HCEC 1CT (cell line): ENCODE data around the gene KCNQ1OT1.

Experiments used
- DNase-seq: peaks from one replicate; pipeline ENCODE4 v3.0.0-alpha.2; 2017

The KCNQ1OT1 gene

DNA sequence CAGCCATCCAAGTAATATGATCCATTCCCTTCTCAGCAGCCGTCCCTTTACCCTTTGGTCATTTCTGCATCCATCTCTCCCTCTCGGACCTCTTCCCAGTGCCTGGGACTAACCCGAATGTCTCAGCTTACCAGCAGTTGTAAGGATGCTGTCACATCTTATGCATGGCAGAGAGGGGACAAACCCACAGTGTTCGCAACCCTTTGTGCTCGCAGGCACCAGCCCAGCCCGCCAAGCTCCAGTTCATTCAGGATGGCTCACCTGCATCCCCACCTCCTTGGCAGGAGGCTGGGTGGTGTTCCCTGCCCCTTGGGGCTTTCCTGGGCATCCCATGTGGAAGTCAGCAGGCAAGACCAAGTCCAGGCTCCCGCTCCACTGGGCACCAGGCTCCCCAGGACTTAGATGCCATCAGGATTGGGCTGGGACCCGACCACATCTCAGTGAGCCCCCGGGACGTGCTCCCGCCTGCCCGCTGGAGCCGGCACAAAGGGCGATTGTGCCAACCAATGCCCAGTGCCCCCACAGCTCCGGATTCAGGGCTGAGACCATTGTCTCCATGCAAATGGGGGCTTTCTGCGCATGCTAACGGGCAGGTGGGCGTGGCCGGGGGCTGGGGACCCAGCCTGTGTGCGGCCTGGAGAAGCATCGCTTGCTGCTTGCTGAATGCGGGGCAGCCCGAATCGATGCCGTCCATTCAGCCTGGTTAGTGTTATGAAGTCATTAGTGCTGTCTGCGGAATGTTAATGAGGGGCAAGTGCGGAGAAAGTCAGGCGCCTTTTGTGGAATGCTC is 108.6 kb downstream of the KCNQ1OT1 start:
- no peak for DNase-seq

DNA sequence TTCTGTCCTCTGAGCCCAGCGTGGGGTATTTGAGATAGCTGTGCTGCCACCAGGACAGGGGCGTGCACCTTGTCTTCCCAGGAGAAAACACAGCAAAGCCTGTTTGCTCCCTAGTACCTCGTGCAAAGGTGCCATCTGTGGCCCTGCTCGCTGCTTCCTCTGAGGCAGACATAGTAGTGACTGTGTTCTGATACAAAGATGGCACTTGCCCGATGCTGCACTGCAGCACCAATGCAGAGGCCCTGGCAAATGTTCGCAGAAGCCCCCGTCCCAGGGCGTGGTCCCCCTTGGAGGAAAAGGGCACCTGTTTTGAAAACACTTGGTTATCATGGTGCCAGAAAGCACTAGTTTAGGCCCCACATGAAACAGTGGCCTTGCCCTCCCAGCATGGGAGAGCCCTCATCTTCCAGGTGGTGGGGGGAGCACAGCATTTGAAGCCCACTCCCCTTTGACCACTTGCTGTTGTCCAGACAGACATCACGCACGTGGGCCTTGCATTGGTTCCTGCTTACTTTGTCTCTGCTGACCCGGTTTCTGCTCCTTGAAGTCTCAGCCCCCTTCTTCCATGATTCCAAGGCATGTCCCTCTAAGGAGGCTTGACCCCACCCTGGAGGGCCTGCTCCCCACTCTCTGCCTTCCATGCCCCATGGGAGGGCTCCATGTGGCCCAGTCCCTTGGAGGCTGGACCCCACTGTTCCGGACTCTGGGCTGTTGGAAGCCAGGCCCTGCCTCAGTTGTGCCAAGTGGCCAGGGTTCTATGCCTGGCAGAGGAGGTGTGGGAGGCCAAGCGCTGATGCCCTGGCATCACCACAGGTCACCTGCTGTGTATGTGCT is 109.4 kb downstream of the KCNQ1OT1 start:
- no peak for DNase-seq

DNA sequence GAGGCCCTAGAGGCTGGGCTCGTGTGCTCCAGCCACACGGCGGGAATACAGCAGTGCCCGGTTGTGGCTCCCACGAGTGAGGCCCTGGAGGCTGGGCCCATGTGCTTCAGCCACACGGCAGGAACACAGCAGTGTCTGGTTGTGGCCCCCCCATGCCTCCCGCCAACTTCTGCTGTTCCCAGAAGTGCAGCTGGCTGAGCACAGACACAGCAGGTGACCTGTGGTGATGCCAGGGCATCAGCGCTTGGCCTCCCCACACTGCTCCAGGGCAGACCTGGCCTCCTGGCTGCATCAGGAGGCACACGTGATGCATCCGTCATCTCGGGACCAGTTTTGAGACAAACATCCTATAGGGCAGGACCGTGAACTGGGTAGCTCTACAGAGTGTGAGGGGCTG is 110.3 kb downstream of the KCNQ1OT1 start:
- no peak for DNase-seq

DNA sequence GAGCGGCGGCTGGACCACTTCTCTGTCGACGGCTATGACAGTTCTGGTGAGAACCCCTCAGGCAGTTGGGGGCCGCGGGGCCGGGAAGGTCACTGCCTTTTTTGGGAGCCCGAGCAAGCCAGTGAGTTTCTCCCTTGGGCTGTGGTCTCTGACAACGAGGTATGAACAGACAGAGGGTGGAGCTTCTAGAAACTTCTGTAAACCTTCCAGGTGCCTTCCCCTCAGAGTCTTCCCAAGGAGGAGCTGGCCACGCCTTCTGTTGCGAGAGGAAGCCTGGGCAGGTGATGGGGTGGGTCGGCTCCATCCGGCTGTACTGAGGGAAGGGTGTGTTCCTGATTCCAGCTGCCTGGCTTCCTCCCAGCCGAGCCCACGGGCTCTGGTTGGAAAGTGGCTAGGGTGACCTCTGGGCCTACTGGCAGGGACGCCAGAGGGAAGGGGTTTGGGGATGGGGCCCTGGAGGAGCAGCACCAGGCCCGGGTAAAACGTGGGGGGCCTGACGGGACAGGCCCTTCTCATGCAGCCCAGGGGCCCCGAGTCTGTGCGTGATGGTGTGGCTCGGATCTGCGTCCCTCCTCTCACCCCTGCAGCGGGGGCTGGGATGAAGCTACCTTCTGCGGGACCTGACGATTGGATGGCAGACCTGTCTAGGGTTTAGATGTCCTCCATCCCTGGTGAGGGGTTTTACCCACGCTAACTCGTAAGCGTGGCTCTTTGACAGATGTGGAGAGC is 110.8 kb downstream of the KCNQ1OT1 start:
- DNase-seq: no peak

DNA sequence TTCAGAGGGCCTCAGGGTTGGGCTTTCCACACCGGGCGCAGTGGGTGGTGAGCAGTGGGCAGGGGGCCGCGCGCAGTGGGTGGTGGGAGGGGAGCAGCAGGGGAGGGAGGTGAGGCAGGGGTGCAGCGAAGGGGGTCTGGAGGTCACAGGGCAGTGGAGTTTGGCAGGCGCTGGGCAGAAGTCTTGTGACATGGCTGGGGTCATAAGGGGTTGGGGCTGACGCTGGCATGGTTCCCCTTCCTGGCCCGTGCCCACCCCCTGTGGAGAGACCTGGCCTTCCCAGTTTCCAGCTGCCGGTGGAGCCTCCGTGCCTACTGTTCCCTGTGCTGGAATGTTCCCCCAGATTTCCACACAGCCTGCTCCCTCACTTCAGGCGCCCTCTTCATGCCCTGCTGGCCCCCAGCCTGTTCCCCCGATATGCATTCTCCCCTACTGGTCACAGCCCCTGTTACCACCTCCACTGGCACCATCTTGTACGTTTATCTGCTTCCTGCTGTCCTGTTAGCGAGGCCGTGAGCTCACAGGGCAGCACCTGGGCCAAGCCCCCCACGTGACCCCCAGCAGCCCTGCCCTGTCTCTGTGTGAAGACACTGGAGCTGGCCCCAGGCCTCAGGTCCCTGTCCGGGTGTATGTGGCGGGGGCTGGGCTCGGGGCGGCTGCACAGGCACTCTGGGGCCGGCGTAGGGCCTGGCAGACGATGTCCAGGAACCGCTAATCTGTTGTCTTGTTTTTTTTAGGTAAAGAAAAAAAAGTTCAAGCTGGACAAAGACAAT is 111.6 kb downstream of the KCNQ1OT1 start:
- DNase-seq: no peak

DNA sequence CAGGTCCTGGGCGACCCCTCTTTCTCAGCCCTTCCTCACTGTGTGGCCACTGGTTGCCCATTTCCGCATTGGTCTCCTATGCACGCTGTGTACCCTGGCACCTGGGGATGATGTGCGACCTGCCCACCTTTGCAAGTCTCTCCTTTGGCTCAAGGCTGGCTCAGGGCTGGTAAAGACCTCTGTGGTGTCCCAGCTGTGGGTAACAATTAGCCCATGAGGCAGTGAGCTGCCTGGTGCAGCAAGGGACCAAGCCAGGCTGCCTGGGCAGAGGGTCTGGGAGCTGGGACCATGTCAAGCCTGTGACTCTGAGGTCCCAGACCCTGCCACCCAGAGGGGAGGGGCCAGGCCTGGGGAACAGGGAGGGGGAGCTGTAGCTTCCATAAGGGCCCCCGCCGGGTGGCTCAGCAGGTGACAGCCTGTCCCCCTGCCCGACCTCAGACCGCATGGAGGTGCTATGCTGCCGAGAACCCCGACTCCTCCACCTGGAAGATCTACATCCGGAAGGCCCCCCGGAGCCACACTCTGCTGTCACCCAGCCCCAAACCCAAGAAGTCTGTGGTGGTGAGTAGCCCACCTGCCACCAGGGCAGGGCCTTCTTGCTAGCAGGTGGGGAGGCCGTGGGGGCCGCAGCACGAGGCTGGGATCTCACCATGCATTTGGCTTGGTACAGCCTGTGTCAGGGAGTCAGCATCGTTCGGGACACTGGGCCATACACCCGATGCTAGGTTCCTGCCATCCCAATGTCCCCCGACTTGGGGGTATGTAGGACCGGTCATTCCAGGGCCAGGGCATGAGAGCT is 112.5 kb downstream of the KCNQ1OT1 start:
- DNase-seq: no peak

DNA sequence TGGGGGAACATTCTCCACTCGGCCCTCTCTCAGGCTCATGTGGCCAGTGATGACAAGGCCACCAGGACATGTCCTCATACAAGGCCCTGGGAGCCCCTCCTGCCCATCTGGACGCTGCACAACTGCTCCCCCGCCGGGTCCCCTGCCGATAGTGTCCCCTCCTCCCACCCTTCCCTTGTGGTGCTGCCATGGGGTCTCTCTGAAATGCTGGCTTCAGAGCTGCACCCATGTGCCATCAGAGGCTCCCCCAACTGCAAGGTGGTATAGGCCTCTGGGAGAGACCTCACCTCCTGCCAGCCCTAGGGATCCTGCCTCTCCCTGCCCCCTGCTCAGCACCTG is 113.0 kb downstream of the KCNQ1OT1 start:
- no peak for DNase-seq

DNA sequence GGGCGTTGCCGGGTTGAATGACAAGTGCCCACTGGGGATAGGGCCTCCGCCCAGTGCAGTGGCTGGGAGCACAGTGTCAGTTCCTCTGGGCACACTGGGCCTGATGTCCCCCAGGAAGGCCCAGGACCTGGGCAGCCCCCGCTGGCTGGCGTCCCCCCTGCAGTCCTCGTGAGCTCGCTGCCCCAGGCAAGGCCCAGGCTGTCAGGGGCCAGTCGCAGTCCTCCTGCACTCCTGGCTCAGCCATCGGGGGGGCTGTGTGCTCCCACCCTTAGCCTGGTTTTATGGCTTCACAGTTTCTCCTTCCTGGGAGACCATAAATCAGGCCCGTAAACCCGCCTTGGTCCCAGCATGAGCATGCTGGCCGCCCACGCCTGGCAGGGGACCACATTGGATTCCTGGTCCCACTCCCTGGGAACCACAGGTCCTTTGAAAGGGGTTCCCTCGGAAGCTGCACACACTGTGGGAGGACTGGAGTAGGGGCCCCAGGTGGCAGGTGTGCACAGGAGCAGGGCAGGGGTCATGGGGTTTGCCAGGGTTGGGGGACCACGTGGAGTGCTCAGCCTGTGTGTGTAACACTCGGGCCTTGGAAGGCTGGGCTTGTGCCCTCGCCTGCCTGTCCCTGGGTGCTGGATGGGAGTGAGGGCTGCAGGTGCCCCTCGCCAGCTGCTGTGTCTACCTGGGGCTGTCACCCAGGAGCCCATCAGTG is 113.6 kb downstream of the KCNQ1OT1 start:
- DNase-seq: no peak

DNA sequence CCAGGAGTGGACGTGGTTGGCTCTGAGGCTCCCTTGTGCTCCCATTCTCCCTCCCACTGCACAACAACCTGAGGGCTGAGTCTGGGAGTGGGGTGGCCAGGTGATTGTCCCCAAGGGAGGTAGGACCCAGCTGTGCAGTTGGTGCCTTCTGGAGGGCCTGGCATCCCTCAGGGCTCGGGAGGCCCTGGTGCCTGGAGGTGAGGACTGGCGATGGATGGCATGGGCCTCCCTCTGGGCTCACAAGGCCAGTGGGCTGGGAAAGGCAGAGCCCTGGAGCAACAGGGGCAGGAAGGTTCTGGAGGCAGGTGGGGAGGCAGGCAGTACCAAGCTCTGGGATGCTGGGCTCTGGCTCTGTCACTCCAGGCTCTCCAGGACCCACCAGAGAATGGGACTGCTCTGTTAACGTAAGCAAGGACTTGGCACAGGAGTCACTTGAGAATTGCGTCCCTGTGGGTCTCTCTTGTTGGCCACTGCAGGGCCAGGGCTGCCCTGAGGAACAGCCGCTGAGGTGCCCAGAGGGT is 114.2 kb downstream of the KCNQ1OT1 start:
- no peak for DNase-seq

DNA sequence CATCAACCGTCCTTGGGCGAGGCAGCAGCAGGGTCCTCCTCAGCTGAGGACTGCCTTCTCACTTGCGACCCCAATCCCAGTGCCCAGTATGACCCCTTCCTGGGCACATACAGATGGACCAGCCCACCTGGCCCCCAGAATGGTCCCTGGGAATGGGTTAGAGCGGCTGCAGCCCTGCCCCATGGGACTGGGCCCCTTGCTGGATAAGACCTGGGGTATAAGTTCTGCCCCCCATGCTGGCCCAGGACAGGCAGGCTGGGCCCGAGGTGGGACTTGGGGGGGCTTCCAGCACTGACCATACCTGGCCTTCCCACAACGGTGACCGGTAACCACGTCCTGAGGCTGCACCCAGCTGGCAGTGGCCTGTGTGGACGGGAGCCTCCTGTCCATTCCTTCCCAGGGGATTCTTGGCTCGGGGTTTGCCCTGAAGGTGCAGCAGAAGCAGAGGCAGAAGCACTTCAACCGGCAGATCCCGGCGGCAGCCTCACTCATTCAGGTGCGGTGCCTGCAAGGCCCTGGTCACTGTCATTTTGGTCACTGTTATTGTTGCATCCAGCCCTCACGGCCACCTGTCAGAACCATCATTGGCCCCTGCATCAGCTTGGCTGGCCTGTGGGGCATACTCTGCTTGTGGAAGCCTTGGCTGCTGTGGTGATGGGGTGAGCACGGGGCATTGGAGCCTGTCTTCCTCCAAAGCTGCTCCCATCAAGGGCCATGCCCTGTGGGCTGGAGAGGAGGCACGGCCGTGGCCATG is 114.8 kb downstream of the KCNQ1OT1 start:
- no peak for DNase-seq

DNA sequence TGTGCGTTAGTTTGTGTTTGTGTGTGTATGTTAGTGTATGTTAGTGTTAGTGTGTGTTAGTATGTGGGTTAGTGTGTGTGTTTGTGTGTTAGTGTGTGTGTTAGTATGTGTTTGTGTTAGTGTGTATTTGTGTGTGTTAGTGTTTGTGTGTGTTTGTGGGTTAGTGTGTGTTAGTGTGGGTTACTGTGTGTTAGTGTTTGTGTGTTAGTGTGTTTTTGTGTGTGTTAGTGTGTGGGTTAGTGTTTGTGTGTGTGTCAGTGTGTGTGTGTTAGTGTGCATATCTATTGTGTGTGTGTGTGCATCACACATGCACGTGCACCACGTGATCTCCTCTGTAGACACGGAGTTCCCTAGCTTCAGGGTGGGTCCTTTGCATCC is 115.4 kb downstream of the KCNQ1OT1 start:
- DNase-seq: no peak

DNA sequence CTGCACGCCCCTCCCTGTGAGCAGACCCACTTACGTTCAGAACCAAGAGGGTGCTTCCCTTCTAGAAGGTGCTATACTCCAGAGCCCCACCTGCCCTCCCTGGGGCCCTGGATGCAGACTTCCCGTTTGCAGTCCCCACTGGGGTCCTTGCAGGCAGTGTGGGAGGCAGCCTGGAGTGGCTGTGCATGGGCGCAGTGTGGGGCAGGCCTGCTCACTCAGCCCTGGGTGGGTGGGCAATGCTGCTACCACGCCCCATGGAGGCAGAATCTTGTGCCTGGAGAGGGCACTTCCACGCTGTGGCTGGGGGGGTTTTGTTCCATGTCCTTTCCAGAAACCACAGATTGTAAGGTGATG is 116.2 kb downstream of the KCNQ1OT1 start:
- no peak for DNase-seq

DNA sequence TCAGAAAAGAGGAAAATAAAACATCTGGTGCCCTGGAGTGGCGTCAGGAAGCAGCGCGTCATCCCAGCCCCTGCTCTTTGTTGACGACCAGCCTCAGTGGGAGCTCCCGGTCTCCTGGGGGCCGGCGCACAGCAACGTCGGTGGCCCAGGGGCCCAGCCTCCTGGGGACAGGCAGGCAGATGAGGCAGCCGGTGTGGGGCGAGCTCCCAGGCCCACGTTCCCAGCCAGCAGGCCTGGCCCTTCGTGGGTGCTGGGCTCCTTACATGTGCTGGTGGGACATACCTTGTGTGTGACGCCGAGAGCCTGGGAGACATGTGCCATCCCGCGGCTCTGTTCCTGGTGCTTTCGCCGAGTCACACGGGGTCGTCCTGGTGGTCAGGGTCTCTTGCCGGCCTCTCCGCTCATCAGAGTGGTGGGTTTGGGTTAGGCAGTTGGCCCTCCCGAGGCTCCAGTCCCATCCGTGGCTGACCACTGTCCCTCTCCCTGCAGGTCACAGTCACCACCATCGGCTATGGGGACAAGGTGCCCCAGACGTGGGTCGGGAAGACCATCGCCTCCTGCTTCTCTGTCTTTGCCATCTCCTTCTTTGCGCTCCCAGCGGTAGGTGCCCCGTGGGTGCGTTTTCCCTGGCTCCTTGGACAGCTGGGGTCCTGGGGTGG is 116.7 kb downstream of the KCNQ1OT1 start:
- no peak for DNase-seq

DNA sequence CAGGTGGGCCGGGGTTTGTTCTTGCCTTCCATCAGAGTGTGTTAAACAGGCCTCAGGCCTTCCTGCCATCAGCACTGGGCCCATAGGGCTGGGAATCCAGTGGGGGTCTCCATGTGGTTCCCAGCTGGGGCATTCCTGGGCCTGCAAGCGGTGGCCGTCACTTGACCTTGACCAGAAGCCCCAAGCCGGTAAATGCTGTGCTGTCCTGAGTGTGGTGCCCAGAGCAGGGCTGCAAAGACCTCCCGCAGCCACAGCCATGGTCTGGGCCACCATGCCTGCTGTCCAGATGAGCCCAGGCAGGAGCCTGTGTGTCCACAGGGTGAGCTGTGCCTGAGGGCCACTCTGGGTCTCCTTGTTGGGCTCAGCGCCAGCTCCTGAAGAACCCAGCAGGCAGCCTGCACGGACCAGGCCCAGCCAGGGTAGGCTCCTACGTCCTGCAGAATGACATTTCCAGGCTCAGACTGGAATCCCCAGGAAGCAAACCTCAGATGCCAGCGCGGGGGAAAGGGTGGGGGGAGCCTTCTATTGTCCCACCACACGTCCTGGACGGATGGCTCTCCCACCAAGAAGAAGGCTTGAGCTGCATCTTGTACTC is 117.3 kb downstream of the KCNQ1OT1 start:
- no peak for DNase-seq

DNA sequence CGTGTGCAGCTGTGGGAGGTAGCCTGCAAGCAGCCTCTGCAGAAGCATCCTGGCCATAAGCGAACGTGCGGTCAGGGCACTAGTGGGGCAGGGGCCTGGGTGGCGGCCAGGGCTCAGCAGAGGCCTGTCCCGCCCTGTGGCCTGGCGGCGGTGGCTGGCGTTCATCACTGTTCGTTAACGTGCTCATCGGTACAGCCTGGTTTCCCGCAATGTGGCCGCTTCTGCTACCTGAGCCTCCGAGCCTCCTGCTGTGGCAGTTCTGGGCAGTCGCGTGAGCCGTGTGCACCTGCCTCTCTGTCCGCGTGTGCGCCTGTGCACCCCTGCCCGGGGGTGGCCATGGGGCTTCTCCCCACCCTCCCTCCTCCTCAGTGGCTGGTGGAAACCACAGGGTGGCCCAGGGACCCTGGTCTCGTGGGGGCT is 117.9 kb downstream of the KCNQ1OT1 start:
- no peak for DNase-seq

DNA sequence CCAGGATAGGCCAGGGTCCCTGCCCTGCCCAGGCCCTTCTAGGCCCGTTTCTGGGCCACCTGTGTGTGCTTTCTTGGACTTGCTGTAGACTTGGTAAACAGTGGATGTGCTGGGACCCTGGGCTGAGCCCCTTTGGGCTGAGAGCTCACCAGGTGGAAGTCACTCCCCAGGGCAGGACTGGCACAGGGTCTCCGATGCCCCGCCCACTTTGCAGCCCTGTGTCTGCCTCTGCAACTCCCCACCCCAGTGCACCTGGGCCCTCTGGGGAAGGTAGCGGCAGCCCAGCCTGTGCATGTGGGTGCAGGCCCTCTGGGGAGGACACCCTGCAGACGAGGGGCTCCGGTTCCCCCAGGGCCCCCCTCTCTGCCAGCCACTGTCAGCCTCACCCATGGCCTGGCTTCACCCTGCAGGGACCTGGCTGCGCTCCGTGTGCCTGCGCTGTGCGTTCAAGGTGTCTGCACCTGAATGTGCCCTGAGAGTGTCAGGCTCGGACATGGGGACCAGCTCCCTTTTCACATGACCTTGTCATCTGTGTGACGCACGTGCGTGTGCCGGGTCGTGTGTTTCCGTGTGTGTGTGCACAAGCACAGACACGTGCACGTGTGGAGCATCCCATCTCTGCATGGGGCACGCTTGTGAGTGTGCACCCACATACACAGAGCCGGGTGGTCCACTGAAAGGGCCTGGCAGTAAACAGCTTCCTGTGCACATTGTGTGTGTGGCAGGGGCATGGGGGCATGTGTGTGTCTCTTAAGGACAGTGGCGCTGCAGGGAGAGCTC is 118.5 kb downstream of the KCNQ1OT1 start:
- no peak for DNase-seq

DNA sequence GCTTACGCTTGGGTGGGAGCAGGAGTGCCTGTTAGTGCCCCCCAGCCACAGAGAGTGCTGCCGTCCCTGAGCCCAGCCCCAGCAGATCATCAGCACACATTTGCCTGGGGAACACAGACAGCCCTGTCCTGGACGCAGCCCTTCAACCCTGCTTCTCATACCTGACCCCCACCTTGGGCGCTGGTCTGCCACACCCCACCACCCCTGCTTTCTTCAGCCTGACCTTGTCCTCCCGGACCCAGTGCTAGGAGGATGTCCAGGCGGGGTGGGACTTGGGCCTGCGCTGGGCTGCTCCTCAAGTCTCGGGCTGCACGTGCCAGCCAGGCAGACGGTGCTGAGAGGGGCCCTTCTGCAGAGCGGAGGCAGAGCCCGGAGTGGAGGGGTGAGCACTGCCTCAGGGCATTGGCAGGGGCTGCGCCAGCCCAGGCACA is 119.2 kb downstream of the KCNQ1OT1 start:
- DNase-seq: no peak

DNA sequence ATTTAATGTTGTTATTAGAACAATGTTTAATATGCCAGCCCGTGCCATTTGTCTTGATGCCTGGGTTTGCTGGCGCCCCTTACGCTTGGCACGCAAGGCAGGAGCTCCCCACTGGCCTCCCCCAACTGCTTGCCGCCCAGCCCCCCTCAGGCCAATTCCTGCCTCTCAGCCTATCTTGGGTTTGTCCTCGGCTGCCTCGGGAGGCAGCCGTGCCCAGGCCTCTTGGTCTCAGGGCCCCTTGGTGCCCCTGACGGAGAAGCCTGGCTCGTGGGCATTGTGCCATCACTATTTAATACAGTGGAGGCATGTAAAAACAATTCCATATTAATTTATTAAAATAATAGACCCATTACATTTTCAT is 119.8 kb downstream of the KCNQ1OT1 start:
- no peak for DNase-seq
